HCT116 (cell line): ENCODE measurements around the gene SLC38A8. TPM values are rescaled to one million over a fixed set of nuclear protein-coding genes. Genes with fewer than 3 reads are reported as not detected.

Experiments used
- ATAC-seq: fragments of 200-7000 bp; cut with Tn5 transposase; 2 replicates; pipeline ENCODE4 v1.9.1; 2020; ENCODE audit warnings: mild to moderate bottlenecking, moderate library complexity
- BruUV-seq: library from RNA; stranded (reverse); fragments of 400-500 nt; replicated peaks from 2 replicates; lab custom pipeline; 2021; lab: Mats Ljungman, UMichigan
- CTCF ChIA-PET: fragments of 300-600 bp; sonication (Branson Sonifier 250); formaldehyde crosslinking; loops from one replicate; lab custom pipeline; 2021; ENCODE audit warnings: antibody characterized with exemption; lab: Charles Lee
- POLR2A ChIA-PET: fragments of 300-600, 350-600 bp; sonication (Branson Sonifier 250); formaldehyde crosslinking; loops from one replicate; lab custom pipeline; 2021; ENCODE audit warnings: antibody characterized with exemption; lab: Charles Lee
- RAD21 ChIA-PET, 2 experiments: fragments of 300-600 bp; sonication (Branson Sonifier 250); formaldehyde crosslinking; loops; one replicate each; lab custom pipeline; 2023; ENCODE audit warnings: low total read pairs in 2 of 2; ENCODE audit not compliant: uncharacterized antibody in 2 of 2, unreplicated experiment in 2 of 2, low non-redundant PET in 1 of 2; lab: Charles Lee
- DNase-seq: peaks from one replicate; pipeline ENCODE4 v3.0.0-alpha.2; 2010; ENCODE audit warnings: low read depth, low spot score
- H2AFZ ChIP-seq: fragments of 200-600 bp; shearing (Covaris generic), sonication (generic); 2 replicates; pipeline ENCODE4 v1.6.1; 2017; ENCODE audit warnings: low read depth, mixed run types, mixed read lengths, antibody characterized with exemption, low read length; ENCODE audit not compliant: poor library complexity, severe bottlenecking
- H3K27ac ChIP-seq: 2 replicates; pipeline ENCODE4 v1.5.1; 2012; ENCODE audit warnings: low read depth, low read length
- H3K27me3 ChIP-seq: fragments of 200-600 bp; sonication (generic); 2 replicates; pipeline ENCODE4 v1.6.1; 2016; ENCODE audit warnings: mixed run types, low read length, mixed read lengths; ENCODE audit not compliant: insufficient read depth
- H3K36me3 ChIP-seq, 2 experiments: fragments of 200-500 bp in 1 of 2; fragments of 200-600 bp in 1 of 2; sonication (Bioruptor generic) in 1 of 2; sonication (generic) in 1 of 2; 2 replicates each; pipeline versions ENCODE4 v1.5.1 to v1.6.1; 2014 to 2016; ENCODE audit warnings: low read length in 2 of 2, inconsistent platforms in 1 of 2, mixed read lengths in 1 of 2, mixed run types in 1 of 2; ENCODE audit not compliant: insufficient read depth in 2 of 2, control insufficient read depth in 1 of 2
- H3K4me1 ChIP-seq, 2 experiments: fragments of 200-600 bp in 1 of 2; sonication (generic) in 1 of 2; 2 replicates each; pipeline versions ENCODE4 v1.5.1 to v1.6.1; 2012 to 2017; ENCODE audit warnings: low read length in 2 of 2, inconsistent platforms in 1 of 2, mild to moderate bottlenecking in 1 of 2, mixed read lengths in 1 of 2, mixed run types in 1 of 2, moderate library complexity in 1 of 2; ENCODE audit not compliant: insufficient read depth in 2 of 2, control insufficient read depth in 1 of 2
- H3K4me2 ChIP-seq: fragments of 200-600 bp; sonication (generic); 2 replicates; pipeline ENCODE4 v1.6.1; 2017; ENCODE audit warnings: mixed run types, low read length, mixed read lengths
- H3K4me3 ChIP-seq, 2 experiments: fragments of 200-600 bp in 1 of 2; sonication (generic) in 1 of 2; replicated peaks in 1 of 2; 2 replicates each; pipeline ENCODE4 v1.5.1; 2011 to 2016; ENCODE audit warnings: low read length in 2 of 2, control low read depth in 1 of 2, low read depth in 1 of 2, mild to moderate bottlenecking in 1 of 2, mixed read lengths in 1 of 2, mixed run types in 1 of 2
- H3K79me2 ChIP-seq: fragments of 200-600 bp; sonication (generic); 2 replicates; pipeline ENCODE4 v1.6.1; 2017; ENCODE audit warnings: mild to moderate bottlenecking, mixed run types, low read length, moderate library complexity, mixed read lengths; ENCODE audit not compliant: insufficient read depth
- H3K9ac ChIP-seq: fragments of 200-600 bp; sonication (generic); 2 replicates; pipeline ENCODE4 v1.6.1; 2016; ENCODE audit warnings: low read length, mixed read lengths
- H3K9me2 ChIP-seq: fragments of 200-600 bp; sonication (generic), shearing (Covaris generic); 2 replicates; pipeline ENCODE4 v1.6.1; 2017; ENCODE audit warnings: mixed run types, mild to moderate bottlenecking, moderate library complexity; ENCODE audit not compliant: insufficient read depth
- H3K9me3 ChIP-seq, 2 experiments: fragments of 200-500 bp in 1 of 2; fragments of 200-600 bp in 1 of 2; sonication (Bioruptor generic) in 1 of 2; sonication (generic) in 1 of 2; 2 replicates each; pipeline ENCODE4 v1.6.1; 2014 to 2017; ENCODE audit warnings: low read length in 2 of 2, mixed read lengths in 2 of 2, inconsistent platforms in 1 of 2, low read depth in 1 of 2, mild to moderate bottlenecking in 1 of 2, mixed run types in 1 of 2, moderate library complexity in 1 of 2; ENCODE audit not compliant: control insufficient read depth in 1 of 2, insufficient read depth in 1 of 2
- H4K20me1 ChIP-seq: fragments of 200-600 bp; sonication (generic), shearing (Covaris generic); 2 replicates; pipeline ENCODE4 v1.6.1; 2017; ENCODE audit warnings: mixed run types, mild to moderate bottlenecking, moderate library complexity; ENCODE audit not compliant: insufficient read depth
- CBX3 ChIP-seq: IDR thresholded peaks from 2 replicates; pipeline ENCODE4 v1.6.1; 2012; ENCODE audit warnings: low read depth
- EGR1 ChIP-seq: IDR thresholded peaks from 2 replicates; pipeline ENCODE4 v1.6.1; 2012; ENCODE audit warnings: low read depth
- EZH2phosphoT487 ChIP-seq: fragments of 200-600 bp; IDR thresholded peaks from 2 replicates; pipeline ENCODE4 v1.6.1; 2018; ENCODE audit warnings: antibody characterized with exemption, borderline replicate concordance
- FOSL1 ChIP-seq: IDR thresholded peaks from 2 replicates; pipeline ENCODE4 v1.6.1; 2012; ENCODE audit warnings: low read depth
- JUND ChIP-seq: IDR thresholded peaks from 2 replicates; pipeline ENCODE4 v1.6.1; 2012
- POLR2A ChIP-seq: IDR thresholded peaks from 2 replicates; pipeline ENCODE4 v1.7.0; 2011; ENCODE audit warnings: borderline replicate concordance; ENCODE audit not compliant: insufficient read depth, insufficient read length; ENCODE audit errors: extremely low read depth
- POLR2AphosphoS5 ChIP-seq: IDR thresholded peaks from 2 replicates; pipeline ENCODE4 v1.6.1; 2011; ENCODE audit warnings: mild to moderate bottlenecking, low read depth, low read length, moderate library complexity
- RAD21 ChIP-seq: IDR thresholded peaks from 2 replicates; pipeline ENCODE4 v1.6.1; 2012; ENCODE audit warnings: low read depth, mild to moderate bottlenecking
- SIN3A ChIP-seq: IDR thresholded peaks from 2 replicates; pipeline ENCODE4 v1.6.1; 2012; ENCODE audit warnings: low read depth
- SP1 ChIP-seq: IDR thresholded peaks from 2 replicates; pipeline ENCODE4 v1.6.1; 2012; ENCODE audit warnings: low read depth
- SRF ChIP-seq: IDR thresholded peaks from 2 replicates; pipeline ENCODE4 v1.6.1; 2012; ENCODE audit warnings: low read depth
- TCF7L2 ChIP-seq: IDR thresholded peaks from 2 replicates; pipeline ENCODE4 v1.7.0; 2011; ENCODE audit warnings: borderline replicate concordance, inconsistent platforms; ENCODE audit not compliant: insufficient read depth, insufficient read length; ENCODE audit errors: extremely low read depth
- YY1 ChIP-seq: IDR thresholded peaks from 2 replicates; pipeline ENCODE4 v1.6.1; 2011; ENCODE audit warnings: low read length, low read depth, moderate library complexity, mild to moderate bottlenecking; ENCODE audit not compliant: insufficient replicate concordance; ENCODE audit errors: extremely low read depth
- ZFX ChIP-seq: fragments of 450-650 bp; IDR thresholded peaks from 2 replicates; pipeline ENCODE4 v1.6.1; 2017
- ZNF274 ChIP-seq: fragments of 200-500 bp; sonication (Bioruptor generic); IDR thresholded peaks from 2 replicates; pipeline ENCODE4 v1.6.1; 2014; ENCODE audit warnings: mild to moderate bottlenecking, low read depth, low read length, inconsistent platforms
- intact Hi-C: fragments of 100-400 bp; cut with micrococcal nuclease; formaldehyde crosslinking; loops from 2 replicates; pipeline ENCODE4 v1.10.0; 2022
- total RNA-seq: library from RNA; stranded (reverse); gene quantifications from one replicate; pipeline ENCODE4 v1.2.1, GENCODE V29; 2021; ENCODE audit not compliant: unreplicated experiment
- TF ChIP-seq, protein P1 (sequence below): IDR thresholded peaks from 2 replicates; pipeline ENCODE4 v1.6.1; 2011; ENCODE audit warnings: mild to moderate bottlenecking, low read length, moderate library complexity; ENCODE audit not compliant: insufficient replicate concordance; ENCODE audit errors: extremely low read depth
- TF ChIP-seq, protein P2 (sequence below): IDR thresholded peaks from 2 replicates; pipeline ENCODE4 v1.6.1; 2012
- TF ChIP-seq, protein P3 (sequence below): IDR thresholded peaks from 2 replicates; pipeline ENCODE4 v1.6.1; 2012; ENCODE audit warnings: low read depth
- TF ChIP-seq, protein P4 (sequence below): IDR thresholded peaks from 2 replicates; pipeline ENCODE4 v1.6.1; 2012

Gene SLC38A8
- total RNA-seq, 1 experiment from 2014 or later = not detected

DNA sequence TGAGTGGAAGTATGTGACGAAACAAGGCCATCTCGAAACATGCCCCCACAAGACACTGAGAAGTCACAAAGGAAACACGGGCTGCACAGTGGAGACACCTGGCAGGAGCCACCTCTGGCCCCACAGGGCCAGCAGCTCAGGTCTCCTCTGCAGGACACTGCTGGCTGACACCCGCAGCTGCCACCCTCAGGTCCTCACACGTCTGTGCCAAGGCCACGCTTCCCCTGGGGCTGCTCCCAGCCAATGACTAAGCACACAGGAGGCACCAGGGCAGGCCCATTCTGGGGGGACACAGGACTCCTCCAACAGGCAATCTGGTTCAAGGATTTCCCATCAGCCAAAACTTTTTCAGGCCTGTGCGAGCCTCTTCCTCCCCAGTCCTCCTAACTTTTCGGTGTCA is 37.8 kb upstream of the SLC38A8 start:
- Histone ChIP-seq H3K9ac (no peak overlapping the region), H3K4me2 (no peak overlapping the region), H2AFZ (no peak overlapping the region), H3K4me1 (no peaks in the 10 kb centered on the region)
- no peak for DNase-seq
- TF ChIP-seq, protein P1, sequence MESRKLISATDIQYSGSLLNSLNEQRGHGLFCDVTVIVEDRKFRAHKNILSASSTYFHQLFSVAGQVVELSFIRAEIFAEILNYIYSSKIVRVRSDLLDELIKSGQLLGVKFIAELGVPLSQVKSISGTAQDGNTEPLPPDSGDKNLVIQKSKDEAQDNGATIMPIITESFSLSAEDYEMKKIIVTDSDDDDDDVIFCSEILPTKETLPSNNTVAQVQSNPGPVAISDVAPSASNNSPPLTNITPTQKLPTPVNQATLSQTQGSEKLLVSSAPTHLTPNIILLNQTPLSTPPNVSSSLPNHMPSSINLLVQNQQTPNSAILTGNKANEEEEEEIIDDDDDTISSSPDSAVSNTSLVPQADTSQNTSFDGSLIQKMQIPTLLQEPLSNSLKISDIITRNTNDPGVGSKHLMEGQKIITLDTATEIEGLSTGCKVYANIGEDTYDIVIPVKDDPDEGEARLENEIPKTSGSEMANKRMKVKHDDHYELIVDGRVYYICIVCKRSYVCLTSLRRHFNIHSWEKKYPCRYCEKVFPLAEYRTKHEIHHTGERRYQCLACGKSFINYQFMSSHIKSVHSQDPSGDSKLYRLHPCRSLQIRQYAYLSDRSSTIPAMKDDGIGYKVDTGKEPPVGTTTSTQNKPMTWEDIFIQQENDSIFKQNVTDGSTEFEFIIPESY = no peak
- TF ChIP-seq TCF7L2 (no peak), RAD21 (no peak), YY1 (no peak), SIN3A (no peak), SP1 (no peak), JUND (no peak), EGR1 (no peak), CBX3 (no peak), ZNF274 (no peak), ZFX (no peak), FOSL1 (no peak), SRF (no peak), POLR2AphosphoS5 (no peak), EZH2phosphoT487 (no peak), POLR2A (no peak)
- TF ChIP-seq, protein P2, sequence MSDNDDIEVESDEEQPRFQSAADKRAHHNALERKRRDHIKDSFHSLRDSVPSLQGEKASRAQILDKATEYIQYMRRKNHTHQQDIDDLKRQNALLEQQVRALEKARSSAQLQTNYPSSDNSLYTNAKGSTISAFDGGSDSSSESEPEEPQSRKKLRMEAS = no peak
- TF ChIP-seq, protein P3, sequence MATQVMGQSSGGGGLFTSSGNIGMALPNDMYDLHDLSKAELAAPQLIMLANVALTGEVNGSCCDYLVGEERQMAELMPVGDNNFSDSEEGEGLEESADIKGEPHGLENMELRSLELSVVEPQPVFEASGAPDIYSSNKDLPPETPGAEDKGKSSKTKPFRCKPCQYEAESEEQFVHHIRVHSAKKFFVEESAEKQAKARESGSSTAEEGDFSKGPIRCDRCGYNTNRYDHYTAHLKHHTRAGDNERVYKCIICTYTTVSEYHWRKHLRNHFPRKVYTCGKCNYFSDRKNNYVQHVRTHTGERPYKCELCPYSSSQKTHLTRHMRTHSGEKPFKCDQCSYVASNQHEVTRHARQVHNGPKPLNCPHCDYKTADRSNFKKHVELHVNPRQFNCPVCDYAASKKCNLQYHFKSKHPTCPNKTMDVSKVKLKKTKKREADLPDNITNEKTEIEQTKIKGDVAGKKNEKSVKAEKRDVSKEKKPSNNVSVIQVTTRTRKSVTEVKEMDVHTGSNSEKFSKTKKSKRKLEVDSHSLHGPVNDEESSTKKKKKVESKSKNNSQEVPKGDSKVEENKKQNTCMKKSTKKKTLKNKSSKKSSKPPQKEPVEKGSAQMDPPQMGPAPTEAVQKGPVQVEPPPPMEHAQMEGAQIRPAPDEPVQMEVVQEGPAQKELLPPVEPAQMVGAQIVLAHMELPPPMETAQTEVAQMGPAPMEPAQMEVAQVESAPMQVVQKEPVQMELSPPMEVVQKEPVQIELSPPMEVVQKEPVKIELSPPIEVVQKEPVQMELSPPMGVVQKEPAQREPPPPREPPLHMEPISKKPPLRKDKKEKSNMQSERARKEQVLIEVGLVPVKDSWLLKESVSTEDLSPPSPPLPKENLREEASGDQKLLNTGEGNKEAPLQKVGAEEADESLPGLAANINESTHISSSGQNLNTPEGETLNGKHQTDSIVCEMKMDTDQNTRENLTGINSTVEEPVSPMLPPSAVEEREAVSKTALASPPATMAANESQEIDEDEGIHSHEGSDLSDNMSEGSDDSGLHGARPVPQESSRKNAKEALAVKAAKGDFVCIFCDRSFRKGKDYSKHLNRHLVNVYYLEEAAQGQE = no peak
- TF ChIP-seq, protein P4, sequence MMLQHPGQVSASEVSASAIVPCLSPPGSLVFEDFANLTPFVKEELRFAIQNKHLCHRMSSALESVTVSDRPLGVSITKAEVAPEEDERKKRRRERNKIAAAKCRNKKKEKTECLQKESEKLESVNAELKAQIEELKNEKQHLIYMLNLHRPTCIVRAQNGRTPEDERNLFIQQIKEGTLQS = no peak
- TF ChIP-seq, all 23 proteins: peak for 0
- CTCF ChIA-PET = interaction anchor here (1.3 kb wide), 1 partner anchor 228 kb away, joined by 5 read pairs; no protein-coding TSS in a partner anchor
- Histone ChIP-seq H4K20me1 (no peaks in the 10 kb centered on the region), H3K4me3 (no peak overlapping the region), H3K79me2 (0 out of 2 replicates have a peak, but pooled peaks cover 6% of the 10 kb centered on the region), H3K27me3 (no peaks in the 10 kb centered on the region), H3K9me2 (no peaks in the 10 kb centered on the region), H3K27ac (no peak overlapping the region), H3K9me3 (no peaks in the 10 kb centered on the region), H3K36me3 (peaks cover 17 to 41% of the 10 kb centered on the region in 2 experiments)
- BruUV-seq = no TSS peak
- POLR2A ChIA-PET = no interaction called here
- RAD21 ChIA-PET = no interaction called here
- intact Hi-C loops = no loop called here
- ATAC-seq = no peak
